ENCODE measurements around the gene PRR22.

GRCh38 chr19:5831159-5831558 is 46.6 kb upstream of the PRR22 start:
- no peak for TF ChIP-seq POLR2A (IDR thresholded peaks at IDR 0.05)
- TF ChIP-seq CTCF (IDR thresholded peaks at IDR 0.05) = no peak
